WERI-Rb-1 (cell line): ENCODE results near the gene CHN1.

ENCODE experiments used
- DNase-seq: peaks from one replicate; pipeline ENCODE4 v3.0.0-alpha.2; 2020
- H3K27ac ChIP-seq: fragments of 250-450 bp; sonication (Bioruptor Pico); 2 replicates; pipeline ENCODE4 v1.5.1; 2020; ENCODE audit warnings: mild to moderate bottlenecking, moderate library complexity
- H3K27me3 ChIP-seq: fragments of 250-450 bp; sonication (Bioruptor Pico); 2 replicates; pipeline ENCODE4 v1.5.1; 2021; ENCODE audit warnings: mild to moderate bottlenecking, low read depth, moderate library complexity; ENCODE audit not compliant: insufficient read depth, severe bottlenecking
- H3K36me3 ChIP-seq: fragments of 250-450 bp; sonication (Bioruptor Pico); 2 replicates; pipeline ENCODE4 v1.5.1; 2020; ENCODE audit warnings: mild to moderate bottlenecking, moderate library complexity
- H3K4me3 ChIP-seq: 2 replicates; pipeline ENCODE4 v1.5.1; 2011; ENCODE audit warnings: low read depth, mild to moderate bottlenecking, control low read depth, low read length
- H3K9me3 ChIP-seq: fragments of 250-450 bp; sonication (Bioruptor Pico); 2 replicates; pipeline ENCODE4 v1.5.1; 2021; ENCODE audit warnings: mild to moderate bottlenecking, moderate library complexity; ENCODE audit not compliant: severe bottlenecking
- CTCF ChIP-seq: IDR thresholded peaks from 2 replicates; pipeline ENCODE4 v1.5.1; 2011; ENCODE audit warnings: low read depth, mild to moderate bottlenecking, control low read depth, inconsistent platforms, low read length

The CHN1 gene

GRCh38 chr2:174842496-174842895 lies 162.7 kb downstream of the CHN1 start:
- no peaks in the 10 kb centered on the region for H3K9me3 ChIP-seq
- no peak overlapping the region for H3K4me3 ChIP-seq
- TF ChIP-seq CTCF = no peak
- no peak for DNase-seq
- H3K36me3 ChIP-seq = no peaks in the 10 kb centered on the region
- no peaks in the 10 kb centered on the region for H3K27me3 ChIP-seq
- no peak overlapping the region for H3K27ac ChIP-seq

GRCh38 chr2:174841936-174842335 lies 163.2 kb downstream of the CHN1 start:
- no peaks in the 10 kb centered on the region for H3K9me3 ChIP-seq
- H3K36me3 ChIP-seq = no peaks in the 10 kb centered on the region
- no peak overlapping the region for H3K4me3 ChIP-seq
- no peak for TF ChIP-seq CTCF
- no peak for DNase-seq
- H3K27ac ChIP-seq = no peak overlapping the region
- no peaks in the 10 kb centered on the region for H3K27me3 ChIP-seq

GRCh38 chr2:174841350-174841749 lies 163.8 kb downstream of the CHN1 start:
- no peak for DNase-seq
- Histone ChIP-seq H3K27me3 (no peaks in the 10 kb centered on the region), H3K36me3 (no peaks in the 10 kb centered on the region), H3K4me3 (no peak overlapping the region), H3K9me3 (no peaks in the 10 kb centered on the region), H3K27ac (no peak overlapping the region)
- no peak for TF ChIP-seq CTCF

- no peak for DNase-seq
- TF ChIP-seq CTCF = no peak
Observed at GRCh38 chr2:174840436-174840835, 164.7 kb downstream of the CHN1 start.

GRCh38 chr2:174839662-174840061 lies 165.5 kb downstream of the CHN1 start:
- no peak for TF ChIP-seq CTCF
- no peak overlapping the region for H3K4me3 ChIP-seq
- DNase-seq = no peak
- no peaks in the 10 kb centered on the region for H3K9me3 ChIP-seq
- no peaks in the 10 kb centered on the region for H3K36me3 ChIP-seq
- H3K27me3 ChIP-seq = no peaks in the 10 kb centered on the region
- H3K27ac ChIP-seq = no peak overlapping the region

More at GRCh38 chr2:174840436-174840835, 164.7 kb downstream of the CHN1 start:
- Histone ChIP-seq H3K36me3 (no peaks in the 10 kb centered on the region), H3K4me3 (no peak overlapping the region), H3K27me3 (no peaks in the 10 kb centered on the region), H3K9me3 (no peaks in the 10 kb centered on the region), H3K27ac (no peak overlapping the region)

- no peak overlapping the region for H3K4me3 ChIP-seq
- no peaks in the 10 kb centered on the region for H3K9me3 ChIP-seq
- no peak for DNase-seq
- no peaks in the 10 kb centered on the region for H3K27me3 ChIP-seq
- H3K27ac ChIP-seq = no peak overlapping the region
- no peak for TF ChIP-seq CTCF
- H3K36me3 ChIP-seq = no peaks in the 10 kb centered on the region
Observed at GRCh38 chr2:174836995-174837390, 168.2 kb downstream of the CHN1 start.
